ENCODE measurements around the gene SDHD. TPM values are rescaled to one million over a fixed set of nuclear protein-coding genes. Genes with fewer than 3 reads are reported as not detected.

Gene SDHD
- 140 and 215 TPM in 2 replicates for total RNA-seq

GRCh38 chr11:112086422-112087191, at the start of gene SDHD, which contains the start of gene TIMM8B:
Gene SDHD, plus strand, starts transcription at chr11:112086873. Its CDS starts 35 bp downstream, at chr11:112086908.
Gene TIMM8B, minus strand, starts transcription at chr11:112086756. Its CDS starts 33 bp downstream, at chr11:112086723.

GRCh38 chr11:112073941-112074811, 12.5 kb upstream of the SDHD start, which contains the start of the genes NKAPD1 and PIH1D2:
Gene NKAPD1, plus strand, starts transcription at chr11:112074299. Its CDS starts 1,276 bp downstream, at chr11:112075575.
Gene PIH1D2, minus strand, starts transcription at chr11:112074017. Its CDS starts 843 bp downstream, at chr11:112073174.

Other genes with a start within 250 kb of the SDHD start
- 33.0 and 41.0 TPM in 2 replicates for gene ALG9, start 215.3 kb upstream of the SDHD start, total RNA-seq
- gene FDXACB1, start 207.7 kb upstream of the SDHD start, total RNA-seq, result 2.1 and 2.4 TPM in 2 replicates
- gene CFAP68, start 207.3 kb upstream of the SDHD start, total RNA-seq, result 15.9 and 21.2 TPM in 2 replicates
- gene CRYAB, start 175.1 kb upstream of the SDHD start, total RNA-seq, result 1.0 and 13.2 TPM in 2 replicates
- not detected in 2 replicates for gene HSPB2, start 174.1 kb upstream of the SDHD start, total RNA-seq
- 1.0 and 1.1 TPM in 2 replicates for gene C11orf52, start 168.0 kb upstream of the SDHD start, total RNA-seq
- gene DIXDC1, start 149.5 kb upstream of the SDHD start, total RNA-seq, result 16.5 and 20.2 TPM in 2 replicates
- 34.2 and 39.6 TPM in 2 replicates for gene DLAT, start 61.5 kb upstream of the SDHD start, total RNA-seq
- gene PIH1D2, start 12.9 kb upstream of the SDHD start, total RNA-seq, result 0.50 and 0.68 TPM in 2 replicates
- gene NKAPD1, start 12.6 kb upstream of the SDHD start, total RNA-seq, result 28.0 and 33.5 TPM in 2 replicates
- gene TIMM8B, start 117 bp upstream of the SDHD start, total RNA-seq, result 44.0 and 54.7 TPM in 2 replicates
- gene IL18, start 77.2 kb downstream of the SDHD start, total RNA-seq, result 23.3 and 40.0 TPM in 2 replicates
- under 0.01 and 0.50 TPM in 2 replicates for gene TEX12, start 80.5 kb downstream of the SDHD start, total RNA-seq
- gene BCO2, start 88.6 kb downstream of the SDHD start, total RNA-seq, result 0.68 and 1.6 TPM in 2 replicates
- gene PTS, start 139.6 kb downstream of the SDHD start, total RNA-seq, result 41.6 and 66.0 TPM in 2 replicates
- gene PLET1, start 174.0 kb downstream of the SDHD start, total RNA-seq, result not detected in 2 replicates